GM18867 (cell line): Measurements from ENCODE around the gene SYNJ2.
"Not testable (repeated sequence)": the region's sequence is repeated elsewhere in the genome, so short reads cannot be mapped to it uniquely, and the experiment has no call there.

Experiments
- ATAC-seq: cut with Tn5 transposase; IDR thresholded peaks from one replicate; pipeline ENCODE4 v1.9.1; 2021; ENCODE audit warnings: mild to moderate bottlenecking, moderate library complexity; ENCODE audit not compliant: unreplicated experiment

Gene SYNJ2

DNA sequence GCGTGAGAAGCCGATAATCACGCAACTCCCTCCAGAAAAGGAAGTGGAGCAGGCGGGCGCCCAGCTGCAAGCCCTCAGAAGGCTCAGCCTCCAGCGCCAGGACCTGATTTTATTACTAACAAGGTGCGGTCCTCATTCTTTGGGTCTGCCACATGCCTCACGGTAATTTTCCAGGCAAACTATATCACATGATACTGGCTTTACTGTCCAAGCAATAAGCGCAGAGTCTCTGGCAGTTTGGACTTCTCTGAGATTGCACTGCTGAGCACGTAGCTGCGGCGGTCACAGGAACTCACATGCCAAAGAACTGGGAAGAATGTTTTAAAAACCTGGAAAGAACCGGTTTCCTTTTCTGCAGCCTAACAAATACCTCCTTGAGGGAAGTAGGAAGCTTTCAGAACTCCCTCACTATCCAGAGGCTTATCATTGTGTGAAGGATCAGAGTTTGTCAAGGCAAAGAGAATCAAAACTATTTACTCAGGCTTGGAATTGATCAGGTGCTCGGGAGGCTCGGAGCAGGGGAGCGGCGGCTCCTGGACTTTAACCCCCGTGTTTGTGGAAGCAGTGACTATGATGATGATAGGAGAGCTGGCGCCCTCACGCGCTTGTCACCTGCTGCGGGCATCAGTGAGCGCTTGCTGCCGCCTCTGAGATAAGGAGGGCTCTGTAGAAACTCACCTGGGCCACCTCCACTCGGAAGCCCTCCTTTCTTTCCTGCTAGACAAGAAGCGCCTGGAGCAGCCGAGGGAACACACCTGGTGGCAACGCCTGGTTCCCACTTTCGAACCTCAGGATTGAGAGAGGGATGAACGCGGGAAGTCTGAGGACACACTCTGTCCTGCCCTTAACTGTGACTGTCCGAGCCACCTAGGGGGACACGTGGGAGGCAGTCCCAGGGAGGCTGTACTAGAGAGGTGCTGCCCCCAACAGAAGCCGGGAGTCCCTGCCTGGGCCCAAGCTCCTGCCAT lies 27.2 kb upstream of the SYNJ2 start:
- ATAC-seq = no peak

- ATAC-seq = no peak
Observed at GRCh38 chr6:157955675-157956074, 26.0 kb upstream of the SYNJ2 start.

DNA sequence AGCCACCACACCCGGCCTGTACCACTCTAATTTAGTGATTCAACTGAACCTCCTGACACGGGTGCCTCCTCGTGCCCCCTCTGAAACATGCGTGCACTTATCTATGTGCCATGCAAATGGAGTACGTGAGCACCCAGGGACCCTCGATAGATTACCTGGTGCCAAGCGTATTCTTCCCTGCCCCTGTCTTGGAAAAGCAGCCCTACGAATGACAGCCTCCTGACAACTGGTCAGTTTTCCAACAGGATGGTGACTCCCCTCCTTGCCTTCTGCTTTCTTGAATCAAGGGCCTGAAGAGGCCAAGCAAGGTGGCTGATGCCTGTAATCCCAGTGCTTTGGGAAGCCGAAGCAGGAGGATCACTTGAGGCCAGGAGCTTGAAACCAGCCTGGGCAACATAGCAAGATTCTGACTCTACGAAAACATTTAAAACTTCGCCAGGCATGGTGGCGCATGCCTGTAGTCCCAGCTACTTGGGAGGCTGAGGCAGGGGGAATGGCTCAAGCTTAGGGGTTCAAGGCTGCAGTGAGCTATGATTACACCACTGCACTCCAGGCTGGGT lies 25.4 kb upstream of the SYNJ2 start:
- no peak for ATAC-seq

DNA sequence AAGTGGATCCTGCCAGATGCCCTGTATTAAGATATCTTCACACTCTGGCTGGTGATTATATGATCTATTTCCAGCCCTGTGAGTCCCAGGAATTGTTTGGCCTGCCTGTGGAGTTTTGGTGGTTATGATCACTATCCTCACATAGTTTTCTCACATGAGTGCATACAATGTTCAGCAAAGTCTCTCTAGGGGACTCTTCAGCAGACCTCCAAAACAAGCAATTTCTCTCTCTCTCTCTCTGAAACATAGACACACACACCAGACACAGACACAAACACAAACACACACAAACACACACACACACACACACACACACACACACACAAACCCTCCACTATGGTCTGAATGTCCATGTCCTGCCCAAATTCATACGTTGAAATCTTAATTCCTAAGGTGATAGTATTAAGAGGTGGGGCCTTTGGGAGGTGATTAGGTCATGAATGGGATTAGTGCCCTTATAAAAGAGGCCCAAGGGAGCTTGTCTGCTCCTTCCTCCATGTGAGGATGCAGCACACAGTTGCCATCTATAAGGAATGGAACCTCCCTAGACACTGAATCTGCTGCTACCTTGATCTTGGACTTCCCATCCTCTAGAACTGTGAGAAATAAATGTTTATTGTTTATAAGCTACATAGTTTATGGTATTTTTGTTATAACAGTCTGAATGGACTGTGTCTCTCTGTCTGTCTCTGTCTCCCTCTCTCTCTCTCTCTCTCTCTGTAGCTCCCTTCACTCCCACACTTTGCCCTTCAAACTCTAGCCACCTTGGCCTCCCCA lies 22.0 kb upstream of the SYNJ2 start:
- ATAC-seq = no peak

GRCh38 chr6:157961153-157961831 lies 20.4 kb upstream of the SYNJ2 start:
- ATAC-seq = no peak

GRCh38 chr6:157961832-157962575 lies 19.7 kb upstream of the SYNJ2 start:
- ATAC-seq = no peak

GRCh38 chr6:157962601-157963302 lies 18.9 kb upstream of the SYNJ2 start:
- ATAC-seq = no peak

DNA sequence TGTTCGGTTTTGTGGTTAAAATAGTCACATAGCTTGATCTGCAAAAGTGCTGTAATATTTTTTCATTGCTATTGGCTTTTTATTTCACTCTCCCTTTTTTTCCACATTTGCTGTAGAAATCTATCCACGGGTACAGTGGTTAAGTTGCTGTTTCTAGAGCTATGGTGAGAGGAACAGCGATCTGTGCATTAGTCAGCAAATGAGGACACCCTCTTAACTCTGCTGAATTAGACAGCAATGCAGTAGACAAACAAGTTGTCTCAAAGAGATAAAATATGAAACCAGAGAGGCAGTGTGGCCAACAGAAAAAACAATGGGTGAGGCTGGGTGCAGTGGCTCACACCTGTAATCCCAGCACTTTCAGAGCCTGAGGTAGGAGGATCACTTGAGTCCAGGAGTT lies 17.6 kb upstream of the SYNJ2 start:
- no peak for ATAC-seq

DNA sequence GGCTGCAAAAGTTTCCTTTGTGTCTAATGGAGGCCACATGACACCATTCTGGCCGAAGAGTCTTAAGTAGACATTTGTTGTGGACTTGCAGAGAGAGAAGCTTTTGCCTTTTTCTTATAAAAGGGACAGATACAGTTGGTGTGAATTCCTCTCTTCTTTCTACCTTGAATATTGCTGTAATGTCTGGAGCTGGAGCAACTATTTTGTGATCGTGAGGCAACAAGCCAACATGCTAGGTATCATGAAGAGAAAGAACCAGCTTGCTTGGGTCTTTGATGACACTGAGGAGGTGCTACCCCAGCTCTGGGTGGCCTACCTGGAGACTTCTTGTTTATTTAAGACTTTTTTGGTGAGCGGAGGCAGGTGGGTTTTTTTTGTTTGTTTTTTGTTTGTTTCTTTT lies 16.3 kb upstream of the SYNJ2 start:
- ATAC-seq = no peak

- ATAC-seq = no peak
Observed at GRCh38 chr6:157966589-157966977, 15.1 kb upstream of the SYNJ2 start.

DNA sequence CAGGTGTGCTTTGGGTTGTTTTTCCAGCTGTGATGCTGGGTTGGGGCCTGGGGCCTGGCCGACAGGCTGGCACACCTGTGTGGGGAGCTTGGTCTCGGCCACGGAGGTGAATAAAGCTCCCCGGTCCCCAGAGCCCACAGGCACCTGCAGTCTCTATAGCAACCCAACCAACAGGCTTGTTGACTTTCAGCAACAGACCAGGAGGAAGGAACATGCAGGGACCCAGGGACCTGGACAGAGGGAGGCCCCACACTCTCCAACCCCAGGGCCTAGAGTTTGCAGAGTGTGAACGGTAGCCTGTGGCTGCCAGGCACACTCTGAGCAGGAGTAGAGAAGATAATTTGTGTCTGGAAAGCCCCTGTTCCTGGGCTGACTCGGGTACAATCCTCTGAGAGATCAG lies 14.6 kb upstream of the SYNJ2 start:
- no peak for ATAC-seq

GRCh38 chr6:157967486-157967885 lies 14.2 kb upstream of the SYNJ2 start:
- ATAC-seq = no peak

DNA sequence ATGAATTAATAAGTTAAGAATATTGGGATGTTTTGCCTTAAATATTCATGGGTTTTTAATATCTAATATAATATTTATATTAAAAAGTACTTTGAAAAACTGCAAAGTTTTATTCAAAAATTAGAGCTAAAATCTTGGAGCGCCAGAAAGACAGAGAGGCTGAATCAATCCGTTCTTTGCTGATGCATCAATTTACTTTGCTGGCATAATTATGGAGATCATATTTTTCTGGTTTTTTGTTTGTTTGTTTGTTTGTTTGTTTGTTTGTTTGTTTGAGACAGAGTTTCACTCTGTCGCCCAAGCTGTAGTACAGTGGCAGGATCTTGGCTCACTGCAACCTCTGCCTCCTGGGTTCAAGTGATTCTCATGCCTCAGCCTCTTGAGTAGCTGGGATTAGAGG lies 9.5 kb upstream of the SYNJ2 start:
- ATAC-seq = not testable (repeated sequence)

DNA sequence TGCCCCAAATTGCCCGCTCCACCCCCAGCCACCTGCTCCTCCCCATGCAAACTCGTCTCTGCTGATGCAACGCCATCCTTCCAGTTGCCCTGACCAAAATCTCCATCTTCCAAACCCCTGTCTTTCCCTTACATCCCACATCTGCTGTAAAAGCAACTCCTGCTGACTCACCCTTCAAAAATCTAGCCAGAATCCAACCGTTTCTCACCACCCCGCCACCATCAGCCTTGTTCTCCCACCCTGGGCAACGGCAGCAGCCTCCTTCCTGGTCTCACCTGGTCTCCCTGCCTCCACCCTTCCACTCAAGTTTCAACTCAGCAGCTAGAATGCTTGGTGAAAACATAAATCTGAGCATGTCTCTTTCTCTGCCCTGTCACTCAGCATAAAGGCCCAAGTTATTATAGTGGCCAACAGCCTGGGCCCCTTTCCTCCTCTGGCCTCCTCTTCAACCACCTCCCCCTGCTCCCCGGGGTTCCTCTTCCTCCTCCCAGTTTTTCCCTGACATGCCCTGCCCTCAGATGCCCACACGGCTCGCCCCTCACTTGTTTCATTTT lies 7.2 kb upstream of the SYNJ2 start:
- ATAC-seq = no peak

GRCh38 chr6:157974967-157975366 lies 6.7 kb upstream of the SYNJ2 start:
- ATAC-seq = no peak

DNA sequence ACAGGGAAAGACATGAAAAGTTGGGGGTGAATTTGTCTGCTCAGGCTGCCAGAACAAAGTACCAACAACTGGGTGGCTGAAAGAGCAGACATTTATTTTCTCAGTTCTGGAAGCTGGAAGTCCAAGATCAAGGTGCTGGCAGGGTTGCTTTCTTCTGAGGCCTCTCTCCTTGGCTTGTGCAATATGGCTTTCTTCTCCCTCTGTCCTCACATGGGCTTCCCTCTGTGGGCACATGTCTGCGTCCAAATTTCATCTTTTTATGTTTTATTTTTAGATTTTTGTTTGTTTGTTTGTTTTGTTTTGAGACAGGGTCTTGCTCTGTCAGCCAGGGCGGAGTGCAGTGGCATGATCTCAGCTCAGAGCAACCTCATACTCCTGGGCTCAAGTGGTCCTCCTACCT lies 6.2 kb upstream of the SYNJ2 start:
- ATAC-seq = no peak

DNA sequence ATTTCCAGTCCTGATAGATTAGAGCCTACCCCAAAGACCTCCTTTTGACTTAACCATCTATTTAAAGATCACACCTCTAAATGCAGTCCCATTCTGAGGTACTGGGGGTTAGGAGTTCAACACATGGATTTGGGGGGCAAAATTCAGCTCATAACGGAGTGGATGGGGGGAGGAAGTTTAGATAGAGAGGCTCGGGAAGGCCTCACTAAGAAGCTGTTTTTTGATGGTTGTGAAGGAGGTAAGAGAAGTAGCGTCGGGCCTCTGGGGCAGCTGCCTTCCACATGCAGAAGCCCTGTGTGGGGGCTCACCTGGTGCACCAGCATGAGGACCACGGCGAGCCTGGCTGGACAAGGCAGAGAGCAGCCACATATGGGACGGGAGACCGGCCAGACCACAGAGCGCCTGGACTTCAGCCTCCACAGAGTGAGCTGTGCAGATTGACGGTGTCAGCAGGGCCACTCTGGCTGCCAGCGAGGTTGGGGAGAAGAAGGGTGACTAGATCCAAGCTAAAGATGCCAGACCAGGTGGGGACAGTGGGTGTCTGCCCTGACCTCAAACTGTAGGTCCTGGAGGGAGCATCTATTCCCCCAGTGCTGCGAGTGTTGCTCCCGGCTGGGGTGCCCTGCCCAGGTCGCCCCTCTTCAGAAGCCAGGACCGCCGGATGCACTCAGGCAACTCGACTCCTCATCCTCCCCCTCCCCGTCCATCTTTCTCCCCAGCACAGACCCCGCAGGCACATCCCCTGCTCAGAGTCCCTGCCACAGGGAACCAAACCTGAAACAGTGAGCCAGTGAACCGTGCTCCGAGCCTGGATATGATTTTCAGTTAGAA lies 5.1 kb upstream of the SYNJ2 start:
- ATAC-seq = no peak

DNA sequence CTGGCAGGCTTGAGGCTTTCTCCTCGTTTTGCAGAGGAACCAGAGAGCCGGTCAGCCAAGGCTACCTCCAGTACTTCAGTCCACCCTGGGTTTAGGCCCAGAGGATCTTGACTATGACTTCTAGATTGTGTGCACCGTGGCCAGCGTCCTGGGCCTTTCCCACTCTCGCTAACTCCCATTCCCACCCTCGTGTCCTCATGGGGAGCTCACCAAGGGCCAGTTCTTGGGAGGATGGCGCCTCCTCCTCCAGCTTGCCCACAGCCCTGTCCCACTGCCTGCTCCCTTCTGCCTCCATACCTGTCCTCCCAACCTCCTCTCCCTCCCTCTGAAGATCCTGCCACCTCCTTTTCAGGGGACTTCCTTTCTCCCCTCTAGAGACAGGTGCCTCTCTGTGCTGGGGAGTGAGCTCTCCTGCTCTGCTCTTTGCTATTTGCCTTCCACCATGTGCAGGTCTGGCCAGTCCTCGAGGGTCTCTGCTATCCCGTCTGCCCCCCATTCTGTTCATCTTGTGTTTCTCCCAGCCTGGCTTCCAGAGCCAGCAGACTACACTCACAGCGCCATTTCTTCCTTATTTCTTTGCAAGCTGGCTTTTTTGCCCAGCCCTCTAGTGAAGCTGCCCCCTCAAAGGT lies 4.4 kb upstream of the SYNJ2 start:
- no peak for ATAC-seq
